Measurements from ENCODE around the gene SDHC. TPM values are rescaled to one million over a fixed set of nuclear protein-coding genes. Genes with fewer than 3 reads are reported as not detected.
"Not testable (repeated sequence)": the region's sequence is repeated elsewhere in the genome, so short reads cannot be mapped to it uniquely, and the experiment has no call there.

SDHC gene
- total RNA-seq, 1 experiment from 2014 or later: 192 TPM

GRCh38 chr1:161404051-161404597 lies 89.9 kb downstream of the SDHC start:
- no peak overlapping the region for H3K4me2 ChIP-seq (ENCODE audit: low read length)
- POLR2A ChIA-PET: no interaction called here

GRCh38 chr1:161406551-161406950 lies 92.4 kb downstream of the SDHC start:
- H3K9me3 ChIP-seq (ENCODE audit: control insufficient read depth in 1 of 2, insufficient read depth in 1 of 2, low read depth in 1 of 2, low read length in 2 of 2); ATAC-seq; H3K27ac ChIP-seq (ENCODE audit: low read depth, low read length); RAD21 ChIA-PET (ENCODE audit: low non-redundant PET in 1 of 2, low total read pairs in 2 of 2, uncharacterized antibody in 2 of 2, unreplicated experiment in 2 of 2); H3K36me3 ChIP-seq (ENCODE audit: control insufficient read depth in 1 of 2, insufficient read depth in 2 of 2, low read length in 2 of 2); H3K4me2 ChIP-seq (ENCODE audit: low read length); H3K9ac ChIP-seq (ENCODE audit: low read length); H3K79me2 ChIP-seq (ENCODE audit: insufficient read depth, low read length); CTCF ChIA-PET; POLR2A ChIA-PET; H3K4me1 ChIP-seq (ENCODE audit: control insufficient read depth in 1 of 2, insufficient read depth in 2 of 2, low read length in 2 of 2); intact Hi-C loops (cut with micrococcal nuclease); H3K4me3 ChIP-seq (replicated peaks in 1 of 2; ENCODE audit: low read depth in 1 of 2, low read length in 2 of 2); DNase-seq (ENCODE audit: low read depth, low spot score); H3K9me2 ChIP-seq (ENCODE audit: insufficient read depth); H3K27me3 ChIP-seq (ENCODE audit: insufficient read depth, low read length); BruUV-seq (replicated peaks); H2AFZ ChIP-seq (ENCODE audit: low read depth, low read length, poor library complexity, severe bottlenecking); H4K20me1 ChIP-seq (ENCODE audit: insufficient read depth): not testable (repeated sequence)

More at GRCh38 chr1:161404051-161404597, 89.9 kb downstream of the SDHC start:
- no peaks in the 10 kb centered on the region for H4K20me1 ChIP-seq (ENCODE audit: insufficient read depth)
- no peak overlapping the region for H3K4me3 ChIP-seq (replicated peaks in 1 of 2; ENCODE audit: low read depth in 1 of 2, low read length in 2 of 2)
- no peak overlapping the region for H3K9ac ChIP-seq (ENCODE audit: low read length)
- TF ChIP-seq ELF1 (IDR thresholded peaks at IDR 0.05; ENCODE audit: borderline replicate concordance, low read depth) (no peak), ZNF274 (IDR thresholded peaks at IDR 0.05; ENCODE audit: low read depth, low read length) (no peak), ZBTB33 (IDR thresholded peaks at IDR 0.05; ENCODE audit: extremely low read depth, insufficient replicate concordance, low read length) (no peak), EZH2phosphoT487 (IDR thresholded peaks at IDR 0.05; ENCODE audit: borderline replicate concordance) (no peak), SRF (IDR thresholded peaks at IDR 0.05; ENCODE audit: low read depth) (no peak)
- H3K4me1 ChIP-seq (ENCODE audit: control insufficient read depth in 1 of 2, insufficient read depth in 2 of 2, low read length in 2 of 2): peaks cover 3 to 11% of the 10 kb centered on the region in 2 experiments; a peak in 3 of 4 replicates
- H3K9me2 ChIP-seq (ENCODE audit: insufficient read depth): no peaks in the 10 kb centered on the region
- ChIA-PET RAD21 (ENCODE audit: low non-redundant PET in 1 of 2, low total read pairs in 2 of 2, uncharacterized antibody in 2 of 2, unreplicated experiment in 2 of 2) (no interaction called here), CTCF (interaction anchor here (1.3 kb wide), 1 partner anchor 178 kb away, joined by 3 read pairs; the partner anchor contains the start of gene TOMM40L)
- H3K27ac ChIP-seq (ENCODE audit: low read depth, low read length): no peak overlapping the region
- H3K27me3 ChIP-seq (ENCODE audit: insufficient read depth, low read length): no peaks in the 10 kb centered on the region
- no peak for DNase-seq (ENCODE audit: low read depth, low spot score)
- no peaks in the 10 kb centered on the region for H3K36me3 ChIP-seq (ENCODE audit: control insufficient read depth in 1 of 2, insufficient read depth in 2 of 2, low read length in 2 of 2)
- intact Hi-C loops (cut with micrococcal nuclease): no loop called here
- no TSS peak for BruUV-seq (replicated peaks)
- no peaks in the 10 kb centered on the region for H3K9me3 ChIP-seq (ENCODE audit: control insufficient read depth in 1 of 2, insufficient read depth in 1 of 2, low read depth in 1 of 2, low read length in 2 of 2)
- no peak overlapping the region for H2AFZ ChIP-seq (ENCODE audit: low read depth, low read length, poor library complexity, severe bottlenecking)
- no peak for ATAC-seq
- no peaks in the 10 kb centered on the region for H3K79me2 ChIP-seq (ENCODE audit: insufficient read depth, low read length)

Measured in HCT116 (cell line).